GM12878 (cell line): Measurements from ENCODE around the gene FAM81B. TPM values are rescaled to one million over a fixed set of nuclear protein-coding genes. Genes with fewer than 3 reads are reported as not detected.

Experiments used
- ATAC-seq: fragments of 200-7000 bp; cut with Tn5 transposase; 3 replicates; pipeline ENCODE4 v1.9.1; 2020; ENCODE audit warnings: mild to moderate bottlenecking, moderate library complexity
- BruUV-seq: library from RNA; stranded (reverse); fragments of 400-500 nt; replicated peaks from 2 replicates; lab custom pipeline; 2021; lab: Mats Ljungman, UMichigan
- CTCF ChIA-PET: fragments of 300-600 bp; sonication (Branson Sonifier 250); formaldehyde crosslinking; extraction: SDS; loops from one replicate; lab custom pipeline; 2021; ENCODE audit warnings: inconsistent platforms; lab: Yijun Ruan, JAX
- POLR2A ChIA-PET: fragments of 350-600 bp; formaldehyde crosslinking; extraction: SDS; loops from one replicate; lab custom pipeline; 2021; ENCODE audit warnings: inconsistent platforms; lab: Charles Lee
- RAD21 ChIA-PET: fragments of 300-600 bp; sonication (Branson Sonifier 250); formaldehyde crosslinking; loops from one replicate; lab custom pipeline; 2023; ENCODE audit warnings: antibody characterized with exemption; ENCODE audit not compliant: unreplicated experiment; lab: Charles Lee
- SMC1A ChIA-PET: fragments of 300-600 bp; sonication (Branson Sonifier 250); formaldehyde crosslinking; loops from one replicate; lab custom pipeline; 2023; ENCODE audit not compliant: unreplicated experiment, uncharacterized antibody; lab: Charles Lee
- DNase-seq: peaks from one replicate; pipeline ENCODE4 v3.0.0-alpha.2; 2011; ENCODE audit warnings: low read depth, low spot score
- FAIRE-seq: peaks from 3 replicates; lab custom pipeline; 2011; peaks lifted over from hg19 to GRCh38; lab: Jason Lieb, UNC
- H2AFZ ChIP-seq: 2 replicates; pipeline ENCODE4 v1.6.0; 2011; ENCODE audit warnings: low read depth, low read length, control low read depth; ENCODE audit not compliant: control insufficient read depth
- H3K27ac ChIP-seq: 2 replicates; pipeline ENCODE4 v1.5.1; 2011; ENCODE audit warnings: control low read depth; ENCODE audit not compliant: control insufficient read depth, insufficient read depth
- H3K27me3 ChIP-seq, 2 experiments: replicated peaks in 1 of 2; 2 replicates each; pipeline versions ENCODE4 v1.6.0 to v1.6.1; 2011; ENCODE audit warnings: low read length in 1 of 2; ENCODE audit not compliant: control insufficient read depth in 2 of 2, insufficient read depth in 2 of 2
- H3K36me3 ChIP-seq, 2 experiments: 2 replicates each; pipeline ENCODE4 v1.5.1; 2011; ENCODE audit warnings: low read length in 1 of 2; ENCODE audit not compliant: control insufficient read depth in 2 of 2, insufficient read depth in 2 of 2
- H3K4me1 ChIP-seq: 2 replicates; pipeline ENCODE4 v1.6.1; 2011; ENCODE audit warnings: mild to moderate bottlenecking, low read length, moderate library complexity, mixed read lengths; ENCODE audit not compliant: control insufficient read depth, insufficient read depth
- H3K4me2 ChIP-seq: 2 replicates; pipeline ENCODE4 v1.6.0; 2011; ENCODE audit warnings: control low read depth; ENCODE audit not compliant: control insufficient read depth, insufficient read depth
- H3K4me3 ChIP-seq: fragments of 200-600 bp; sonication (generic); 2 replicates; pipeline ENCODE4 v1.5.1; 2016
- H3K79me2 ChIP-seq: 2 replicates; pipeline ENCODE4 v1.6.0; 2011; ENCODE audit warnings: low read length; ENCODE audit not compliant: control insufficient read depth, insufficient read depth
- H3K9ac ChIP-seq: 2 replicates; pipeline ENCODE4 v1.8.0; 2011; ENCODE audit warnings: low read length, control low read depth, mixed read lengths; ENCODE audit not compliant: control insufficient read depth, insufficient read depth
- H3K9me3 ChIP-seq: replicated peaks from 3 replicates; pipeline ENCODE4 v1.5.1; 2011; ENCODE audit warnings: mild to moderate bottlenecking, low read length; ENCODE audit not compliant: control insufficient read depth, insufficient read depth
- H4K20me1 ChIP-seq: 2 replicates; pipeline ENCODE4 v1.6.0; 2011; ENCODE audit not compliant: control insufficient read depth, insufficient read depth
- BCLAF1 ChIP-seq: fragments of 450-650 bp; IDR thresholded peaks from 2 replicates; pipeline ENCODE4 v1.6.1; 2017; ENCODE audit warnings: antibody characterized with exemption, mild to moderate bottlenecking, moderate library complexity
- DPF2 ChIP-seq: fragments of 450-650 bp; IDR thresholded peaks from 2 replicates; pipeline ENCODE4 v1.6.1; 2017; ENCODE audit warnings: mild to moderate bottlenecking
- KLF5 ChIP-seq: fragments of 450-650 bp; IDR thresholded peaks from 2 replicates; pipeline ENCODE4 v1.6.1; 2014; ENCODE audit warnings: mild to moderate bottlenecking; ENCODE audit not compliant: partially characterized antibody
- NFXL1 ChIP-seq: fragments of 450-650 bp; IDR thresholded peaks from 2 replicates; pipeline ENCODE4 v1.6.1; 2017; ENCODE audit warnings: antibody characterized with exemption, mild to moderate bottlenecking, borderline replicate concordance
- POLR2A ChIP-seq: IDR thresholded peaks from 2 replicates; pipeline ENCODE4 v1.6.1; 2011; ENCODE audit warnings: low read depth, mild to moderate bottlenecking, low read length
- PRDM15 ChIP-seq: fragments of 450-650 bp; formaldehyde crosslinking; IDR thresholded peaks from 2 replicates; pipeline ENCODE4 v1.4.0; 2020; ENCODE audit warnings: mild to moderate bottlenecking, moderate library complexity
- RELB ChIP-seq: fragments of 450-650 bp; IDR thresholded peaks from 2 replicates; pipeline ENCODE4 v1.6.1; 2017; ENCODE audit warnings: low read depth, mild to moderate bottlenecking, moderate library complexity
- SMAD1 ChIP-seq: fragments of 450-650 bp; IDR thresholded peaks from 2 replicates; pipeline ENCODE4 v1.6.1; 2018; ENCODE audit warnings: mild to moderate bottlenecking, low read depth; ENCODE audit not compliant: partially characterized antibody
- SREBF1 ChIP-seq: IDR thresholded peaks from 2 replicates; pipeline ENCODE4 v1.6.1; 2012; ENCODE audit warnings: mild to moderate bottlenecking, low read length
- ZBED1 ChIP-seq: IDR thresholded peaks from 2 replicates; pipeline ENCODE4 v1.6.1; 2016; ENCODE audit warnings: borderline replicate concordance
- ZNF24 ChIP-seq: fragments of 450-650 bp; IDR thresholded peaks from 2 replicates; pipeline ENCODE4 v1.6.1; 2017; ENCODE audit warnings: antibody characterized with exemption, mild to moderate bottlenecking
- ZSCAN29 ChIP-seq: fragments of 450-650 bp; IDR thresholded peaks from 2 replicates; pipeline ENCODE4 v1.6.1; 2017; ENCODE audit warnings: mild to moderate bottlenecking, moderate library complexity
- WGBS: methylation state at CpG from one replicate; pipeline ENCODE4 v1.1.6; 2016; ENCODE audit warnings: low lambda C conversion rate; ENCODE audit not compliant: insufficient replicate concordance, insufficient coverage; ENCODE audit errors: missing lambda C conversion rate; 5-methylcytosine and 5-hydroxymethylcytosine counted together
- in situ Hi-C: fragments of 300-500 bp; cut with MboI; formaldehyde crosslinking; loops from 9 replicates; pipeline ENCODE4 v1.14.3; 2018; ENCODE audit warnings: mixed read lengths
- intact Hi-C: fragments of 100-400 bp; cut with micrococcal nuclease; formaldehyde crosslinking; loops from one replicate; pipeline ENCODE4 v1.14.2; 2022; ENCODE audit not compliant: unreplicated experiment
- polyA plus RNA-seq, 11 experiments: library from polyadenylated mRNA; depleted of rRNA in 4 of 11; unstranded in 6 of 11; stranded (reverse) in 5 of 11; fragments of >200 nt; fragmentation: Nextera tagmentation in 4 of 11; fragmentation: Illumina TruSeq in 1 of 11; extraction: Ambion mirVana in 4 of 11; extraction: Trizol in 1 of 11; gene quantifications; 1 replicate in 1 of 11; 2 replicates in 10 of 11; pipeline versions ENCODE4 v1.2.1 to v1.2.3, GENCODE V29; 2011 to 2016; ENCODE audit warnings: inconsistent platforms in 2 of 11, missing spikeins in 2 of 11, low read depth in 1 of 11
- total RNA-seq, 4 experiments: library from RNA; depleted of rRNA in 3 of 4; stranded (reverse); fragments of >200 nt in 3 of 4; fragmentation: Illumina TruSeq in 1 of 4; extraction: Trizol in 1 of 4; gene quantifications; 2 replicates each; pipeline versions ENCODE4 v1.2.1 to v1.2.3, GENCODE V29; 2013 to 2021

The FAM81B gene
- total and polyA plus RNA-seq, 10 of the 15 experiments (the other 5 are each of a cell fraction or from before 2014, with no cell fraction given) = not detected

GRCh38 chr5:95393279-95393678 lies 2.1 kb downstream of the FAM81B start:
- WGBS = 81% methylated on average over 1 of the region's 1 CpG
- BruUV-seq = no TSS peak
- ChIA-PET POLR2A (no interaction called here), RAD21 (no interaction called here), SMC1A (interaction anchor here (0.9 to 1.8 kb wide), 3 partner anchors 9 to 140 kb away, joined by 3 to 5 read pairs (median 3); no protein-coding TSS in a partner anchor), CTCF (no interaction called here)
- TF ChIP-seq BCLAF1 = no peak
- no peak for TF ChIP-seq ZBED1
- no peak for TF ChIP-seq KLF5
- TF ChIP-seq POLR2A = no peak
- no peak for TF ChIP-seq RELB
- no peak for TF ChIP-seq PRDM15 (CRISPR knock-in tag)
- TF ChIP-seq SREBF1 = no peak
- no peak for TF ChIP-seq ZNF24
- no peak for TF ChIP-seq NFXL1
- TF ChIP-seq DPF2 = no peak
- no peak for TF ChIP-seq ZSCAN29
- no peak for TF ChIP-seq SMAD1
- intact Hi-C loops = no loop called here
- ATAC-seq (no peak), DNase-seq (no peak), FAIRE-seq (no peak)
- Histone ChIP-seq H3K79me2 (no peaks in the 10 kb centered on the region), H3K4me3 (no peak overlapping the region), H4K20me1 (no peaks in the 10 kb centered on the region), H3K4me1 (no peaks in the 10 kb centered on the region; the same call in 1 of the 2 replicates), H3K27ac (no peak overlapping the region), H3K9me3 (no peaks in the 10 kb centered on the region), H3K27me3 (no peaks in the 10 kb centered on the region; a peak in 1 of 4 replicates), H2AFZ (no peak overlapping the region), H3K36me3 (no peaks in the 10 kb centered on the region), H3K9ac (no peak overlapping the region), H3K4me2 (no peak overlapping the region)
- in situ Hi-C loops = no loop called here
